Astrocyte of the spinal cord (primary cell): ENCODE results near the gene EFNA1.
A peak's percentile ranks its signal among the peaks of the same experiment; 100 is the strongest.

Experiments used
- DNase-seq: peaks from one replicate; pipeline ENCODE4 v3.0.0; 2011; ENCODE audit warnings: low read depth, low spot score
- H3K4me3 ChIP-seq: 2 replicates; pipeline ENCODE4 v1.5.1; 2011; ENCODE audit warnings: low read depth, mild to moderate bottlenecking, low read length, moderate library complexity
- CTCF ChIP-seq: IDR thresholded peaks from 2 replicates; pipeline ENCODE4 v1.5.1; 2012; ENCODE audit warnings: low read depth, mild to moderate bottlenecking, low read length, inconsistent platforms
- in situ Hi-C: cut with HindIII; loops from 2 replicates; pipeline ENCODE4 v1.10.0; 2017; ENCODE audit warnings: low sequenced_read_pairs

The EFNA1 gene

GRCh38 chr1:155124503-155125463 lies 2.9 kb upstream of the EFNA1 start:
- in situ Hi-C loops, result no loop called here
- no peak for DNase-seq
- no peak for TF ChIP-seq CTCF

DNA sequence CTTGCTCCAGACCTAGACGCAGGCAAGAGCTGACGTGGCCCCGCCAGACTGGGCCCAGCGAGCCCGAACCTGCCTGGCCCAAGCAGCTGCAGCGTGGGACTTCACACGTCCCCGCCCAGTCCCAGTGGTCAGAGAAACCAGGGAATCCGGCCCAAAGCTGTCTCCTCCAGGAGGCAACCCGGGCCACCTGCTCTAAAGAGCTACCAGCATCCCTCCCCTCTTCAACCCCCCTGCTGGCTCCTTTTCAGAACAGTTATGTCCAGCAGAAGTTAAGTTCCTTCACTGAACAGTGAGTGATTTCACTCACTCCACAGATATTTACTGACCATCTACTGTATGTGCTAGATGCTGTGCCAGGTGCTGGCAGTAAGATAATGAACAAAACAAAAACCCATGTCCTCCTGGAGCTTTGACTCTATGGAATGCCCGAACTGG lies 2.1 kb upstream of the EFNA1 start:
- in situ Hi-C loops, result no loop called here
- DNase-seq, result no peak
- TF ChIP-seq CTCF, result no peak
- no peak overlapping the region for H3K4me3 ChIP-seq

More at GRCh38 chr1:155124503-155125463, 2.9 kb upstream of the EFNA1 start:
- H3K4me3 ChIP-seq, result no peak overlapping the region

- in situ Hi-C loops, result no loop called here
- no peak overlapping the region for H3K4me3 ChIP-seq
- no peak for DNase-seq
- no peak for TF ChIP-seq CTCF
Observed at GRCh38 chr1:155125946-155126555, 1.6 kb upstream of the EFNA1 start.

GRCh38 chr1:155126556-155127104 lies 1.0 kb upstream of the EFNA1 start:
- in situ Hi-C loops, result no loop called here
- peak overlapping the region; percentile 2 for H3K4me3 ChIP-seq
- DNase-seq, result peak; percentile 28
- no peak for TF ChIP-seq CTCF

DNA sequence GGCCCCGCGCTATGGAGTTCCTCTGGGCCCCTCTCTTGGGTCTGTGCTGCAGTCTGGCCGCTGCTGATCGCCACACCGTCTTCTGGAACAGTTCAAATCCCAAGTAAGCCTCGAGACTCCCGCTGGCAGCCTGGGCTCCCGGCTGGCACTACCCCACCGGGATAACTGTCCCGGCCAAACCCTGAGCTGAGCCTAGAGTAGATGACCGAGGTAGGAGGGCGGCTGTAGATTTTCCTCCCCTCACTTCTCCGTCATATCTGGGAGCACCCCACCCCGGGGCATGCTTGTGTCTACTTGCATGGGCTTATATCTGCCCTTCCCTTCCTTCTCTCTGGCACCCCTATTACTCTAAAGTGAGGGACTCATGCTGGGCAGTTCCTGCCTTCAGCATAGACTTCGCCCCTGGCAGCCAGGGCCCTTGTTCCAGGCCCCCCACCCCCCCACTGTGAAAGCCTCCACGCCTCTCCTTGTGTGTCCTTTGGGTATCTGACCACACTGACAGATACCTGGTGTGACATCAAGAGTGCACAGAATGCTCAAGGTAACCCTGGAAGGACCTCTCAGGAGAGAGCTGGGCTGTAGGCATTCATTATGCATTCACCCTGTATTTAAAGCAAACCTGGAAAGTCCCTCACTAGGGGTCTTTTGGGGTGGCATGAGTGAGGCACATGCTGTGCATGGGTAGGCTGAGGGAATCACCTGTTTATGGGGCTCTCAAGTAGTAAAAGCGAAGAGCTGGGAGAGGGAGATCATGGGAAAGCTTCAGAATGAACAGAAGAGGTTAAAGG lies 485 bp downstream of the EFNA1 start:
- TF ChIP-seq CTCF, result no peak
- H3K4me3 ChIP-seq, result peak overlapping the region; percentile 45
- no peak for DNase-seq
- in situ Hi-C loops, result no loop called here

DNA sequence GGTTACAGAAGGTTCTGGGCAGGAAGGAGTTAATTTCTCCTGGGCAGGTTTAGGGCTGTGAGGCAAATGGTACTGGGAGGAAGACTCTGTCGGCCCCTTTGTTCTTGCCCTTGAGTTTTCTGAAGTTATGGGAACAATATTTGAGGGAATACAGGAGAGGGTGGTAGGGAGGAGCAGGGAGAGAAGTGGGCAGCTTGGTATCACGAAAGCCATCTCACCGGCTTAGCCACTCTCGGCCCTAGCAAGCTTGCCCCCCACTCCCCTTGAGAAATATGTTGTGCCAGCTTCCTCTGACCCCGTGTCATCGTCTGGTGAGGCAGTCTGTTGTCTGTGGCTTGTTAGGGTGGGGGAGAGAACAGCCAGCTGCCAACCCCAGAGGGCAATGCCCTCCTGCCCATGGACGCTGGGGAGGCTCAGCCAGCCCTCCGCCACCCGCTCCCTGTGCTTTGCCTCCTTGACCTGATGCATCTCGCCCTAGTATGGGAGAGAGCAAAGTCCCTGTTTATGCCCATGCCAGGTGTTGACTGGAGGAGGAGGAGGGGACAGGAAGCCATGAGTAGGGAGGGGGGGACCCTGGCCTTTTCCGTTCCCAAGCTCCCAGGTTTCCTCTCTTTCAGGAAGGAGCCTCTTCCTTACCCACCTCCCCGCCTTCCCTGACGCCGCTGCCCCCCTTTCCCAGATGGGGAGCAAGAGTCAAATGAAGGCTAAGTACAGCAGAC lies 1.2 kb downstream of the EFNA1 start:
- no peak overlapping the region for H3K4me3 ChIP-seq
- DNase-seq, result no peak
- TF ChIP-seq CTCF, result no peak
- in situ Hi-C loops, result no loop called here
